ENCODE results near the gene BBX. TPM values are rescaled to one million over a fixed set of nuclear protein-coding genes. Genes with fewer than 3 reads are reported as not detected.

The BBX gene
- total and polyA plus RNA-seq, 2 of the 13 experiments (the other 11 are each of a cell fraction or from before 2014, with no cell fraction given), result 13.7 to 23.2 TPM

DNA sequence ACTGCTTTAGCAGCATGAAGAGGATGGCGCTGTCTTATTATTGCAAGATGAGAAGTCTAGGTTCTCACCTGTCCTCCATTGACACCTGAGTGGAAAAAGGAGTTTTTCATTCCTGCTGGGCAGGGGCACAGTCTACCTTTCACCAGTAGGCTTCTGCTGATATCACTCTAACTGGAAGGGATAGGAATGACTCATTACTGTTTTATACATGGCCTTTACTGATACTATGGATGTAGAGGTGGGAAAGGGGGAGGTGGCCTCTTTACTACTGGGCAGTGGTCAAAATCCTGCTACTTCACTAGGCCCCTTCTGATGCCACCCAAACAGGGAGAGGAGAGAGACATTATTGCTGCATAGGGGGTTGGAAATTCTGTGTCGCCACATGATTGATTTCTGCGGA is 97.8 kb downstream of the BBX start (continued):
- no peak for TF ChIP-seq ARHGAP35 (CRISPR knock-in tag; IDR thresholded peaks at IDR 0.05; ENCODE audit: borderline replicate concordance)
- TF ChIP-seq, protein P1, sequence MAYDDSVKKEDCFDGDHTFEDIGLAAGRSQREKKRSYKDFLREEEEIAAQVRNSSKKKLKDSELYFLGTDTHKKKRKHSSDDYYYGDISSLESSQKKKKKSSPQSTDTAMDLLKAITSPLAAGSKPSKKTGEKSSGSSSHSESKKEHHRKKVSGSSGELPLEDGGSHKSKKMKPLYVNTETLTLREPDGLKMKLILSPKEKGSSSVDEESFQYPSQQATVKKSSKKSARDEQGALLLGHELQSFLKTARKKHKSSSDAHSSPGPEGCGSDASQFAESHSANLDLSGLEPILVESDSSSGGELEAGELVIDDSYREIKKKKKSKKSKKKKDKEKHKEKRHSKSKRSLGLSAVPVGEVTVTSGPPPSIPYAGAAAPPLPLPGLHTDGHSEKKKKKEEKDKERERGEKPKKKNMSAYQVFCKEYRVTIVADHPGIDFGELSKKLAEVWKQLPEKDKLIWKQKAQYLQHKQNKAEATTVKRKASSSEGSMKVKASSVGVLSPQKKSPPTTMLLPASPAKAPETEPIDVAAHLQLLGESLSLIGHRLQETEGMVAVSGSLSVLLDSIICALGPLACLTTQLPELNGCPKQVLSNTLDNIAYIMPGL (CRISPR knock-in tag; IDR thresholded peaks at IDR 0.05; ENCODE audit: borderline replicate concordance in 1 of 2, low read depth in 1 of 2), result no peak

DNA sequence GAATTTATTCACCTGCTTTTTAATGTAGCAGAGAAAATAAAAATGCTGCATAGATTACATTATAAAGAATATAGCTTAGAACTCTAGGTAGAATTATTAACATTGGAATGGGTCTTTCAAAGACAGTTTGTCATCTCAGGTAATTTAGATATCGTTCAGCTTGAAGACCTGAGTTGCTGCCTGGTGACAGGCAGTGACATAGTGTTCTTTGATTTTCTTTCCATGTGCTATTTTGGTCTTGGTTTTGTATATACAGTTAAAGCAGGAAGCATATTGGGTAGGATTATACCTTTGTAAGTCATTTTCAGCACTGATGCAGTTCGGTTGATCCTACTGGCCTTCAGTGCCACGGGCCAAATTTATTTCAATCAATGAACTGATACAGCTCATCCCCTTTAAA is 98.7 kb downstream of the BBX start:
- Histone ChIP-seq H3K27me3 (ENCODE audit: control insufficient read depth in 1 of 2, insufficient read depth in 2 of 2, low read length in 2 of 2) (no peaks in the 10 kb centered on the region), H3K4me3 (replicated peaks in 1 of 3; ENCODE audit: insufficient read depth in 1 of 3, low read depth in 2 of 3, low read length in 3 of 3) (no peak overlapping the region), H3K79me2 (ENCODE audit: insufficient read depth, low read length) (peaks cover 12% of the 10 kb centered on the region), H3K36me3 (replicated peaks in 1 of 2; ENCODE audit: control insufficient read depth in 1 of 2, insufficient read depth in 2 of 2, low read length in 2 of 2) (no peaks in the 10 kb centered on the region), H3K4me1 (ENCODE audit: insufficient read depth, low read length) (peaks cover 2% of the 10 kb centered on the region), H3K27ac (ENCODE audit: extremely low read length, insufficient read depth, low read length) (no peak overlapping the region), H2AFZ (ENCODE audit: low read length) (no peak overlapping the region), H3K9ac (ENCODE audit: insufficient read depth, low read depth, low read length) (no peak overlapping the region), H3K4me2 (ENCODE audit: low read depth, low read length) (no peak overlapping the region), H4K20me1 (ENCODE audit: insufficient read depth, low read length) (no peaks in the 10 kb centered on the region; the same call in 1 of the 2 replicates), H3K9me3 (ENCODE audit: low read length) (no peaks in the 10 kb centered on the region)
- WGBS (ENCODE audit: low lambda C conversion rate), result 95% methylated on average over 3 of the region's 3 CpGs
- POLR2A ChIA-PET, result no interaction called here
- ATAC-seq, result no peak
- intact Hi-C loops (cut with micrococcal nuclease; ENCODE audit: unreplicated experiment) (loop anchor here (5.0 kb wide), 1 partner anchor 39 kb away; no protein-coding TSS in a partner anchor), in situ Hi-C loops (cut with HindIII; ENCODE audit: extremely low pct_ligation_motif_present, low pct_unique_long_range_greater_than_20kb) (no loop called here)
- no peak for DNase-seq (ENCODE audit: low spot score)
- CTCF ChIA-PET (ENCODE audit: low intra/inter-chr PET ratio, low total read pairs), result no interaction called here
- no peak for FAIRE-seq
- no TSS peak for BruUV-seq (replicated peaks)
- TF ChIP-seq ZNF101 (CRISPR knock-in tag; IDR thresholded peaks at IDR 0.05; ENCODE audit: borderline replicate concordance, low read depth) (no peak), FOXO1 (CRISPR knock-in tag; IDR thresholded peaks at IDR 0.05) (no peak), NCOR1 (IDR thresholded peaks at IDR 0.05; ENCODE audit: borderline replicate concordance, low read length) (no peak), ZNF598 (CRISPR knock-in tag; IDR thresholded peaks at IDR 0.05; ENCODE audit: borderline replicate concordance) (no peak), ZFY (CRISPR knock-in tag; IDR thresholded peaks at IDR 0.05) (no peak), ZNF644 (CRISPR knock-in tag; IDR thresholded peaks at IDR 0.05; ENCODE audit: low read depth) (no peak), ZNF292 (CRISPR knock-in tag; IDR thresholded peaks at IDR 0.05; ENCODE audit: borderline replicate concordance, low read depth) (no peak)
- TF ChIP-seq, protein P2, sequence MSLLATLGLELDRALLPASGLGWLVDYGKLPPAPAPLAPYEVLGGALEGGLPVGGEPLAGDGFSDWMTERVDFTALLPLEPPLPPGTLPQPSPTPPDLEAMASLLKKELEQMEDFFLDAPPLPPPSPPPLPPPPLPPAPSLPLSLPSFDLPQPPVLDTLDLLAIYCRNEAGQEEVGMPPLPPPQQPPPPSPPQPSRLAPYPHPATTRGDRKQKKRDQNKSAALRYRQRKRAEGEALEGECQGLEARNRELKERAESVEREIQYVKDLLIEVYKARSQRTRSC (CRISPR knock-in tag; IDR thresholded peaks at IDR 0.05; ENCODE audit: low read depth), result no peak
- TF ChIP-seq, protein P3, sequence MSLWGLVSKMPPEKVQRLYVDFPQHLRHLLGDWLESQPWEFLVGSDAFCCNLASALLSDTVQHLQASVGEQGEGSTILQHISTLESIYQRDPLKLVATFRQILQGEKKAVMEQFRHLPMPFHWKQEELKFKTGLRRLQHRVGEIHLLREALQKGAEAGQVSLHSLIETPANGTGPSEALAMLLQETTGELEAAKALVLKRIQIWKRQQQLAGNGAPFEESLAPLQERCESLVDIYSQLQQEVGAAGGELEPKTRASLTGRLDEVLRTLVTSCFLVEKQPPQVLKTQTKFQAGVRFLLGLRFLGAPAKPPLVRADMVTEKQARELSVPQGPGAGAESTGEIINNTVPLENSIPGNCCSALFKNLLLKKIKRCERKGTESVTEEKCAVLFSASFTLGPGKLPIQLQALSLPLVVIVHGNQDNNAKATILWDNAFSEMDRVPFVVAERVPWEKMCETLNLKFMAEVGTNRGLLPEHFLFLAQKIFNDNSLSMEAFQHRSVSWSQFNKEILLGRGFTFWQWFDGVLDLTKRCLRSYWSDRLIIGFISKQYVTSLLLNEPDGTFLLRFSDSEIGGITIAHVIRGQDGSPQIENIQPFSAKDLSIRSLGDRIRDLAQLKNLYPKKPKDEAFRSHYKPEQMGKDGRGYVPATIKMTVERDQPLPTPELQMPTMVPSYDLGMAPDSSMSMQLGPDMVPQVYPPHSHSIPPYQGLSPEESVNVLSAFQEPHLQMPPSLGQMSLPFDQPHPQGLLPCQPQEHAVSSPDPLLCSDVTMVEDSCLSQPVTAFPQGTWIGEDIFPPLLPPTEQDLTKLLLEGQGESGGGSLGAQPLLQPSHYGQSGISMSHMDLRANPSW (CRISPR knock-in tag; IDR thresholded peaks at IDR 0.05; ENCODE audit: borderline replicate concordance), result no peak
- TF ChIP-seq, protein P4, sequence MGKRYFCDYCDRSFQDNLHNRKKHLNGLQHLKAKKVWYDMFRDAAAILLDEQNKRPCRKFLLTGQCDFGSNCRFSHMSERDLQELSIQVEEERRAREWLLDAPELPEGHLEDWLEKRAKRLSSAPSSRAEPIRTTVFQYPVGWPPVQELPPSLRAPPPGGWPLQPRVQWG (CRISPR knock-in tag; IDR thresholded peaks at IDR 0.05; ENCODE audit: borderline replicate concordance, low read depth), result no peak
